HepG2 (cell line): ENCODE measurements around the gene OR4K14.

Experiments
- JUND ChIP-seq: sonication (generic); formaldehyde crosslinking; IDR thresholded peaks from 2 replicates; pipeline ENCODE4 v1.8.0; 2022; ENCODE audit warnings: mild to moderate bottlenecking, missing genetic modification reagents
- MAX ChIP-seq: IDR thresholded peaks from 2 replicates; pipeline ENCODE4 v1.6.1; 2012; ENCODE audit warnings: inconsistent platforms
- TF ChIP-seq, protein P1 (sequence below): sonication (generic); formaldehyde crosslinking; IDR thresholded peaks from 2 replicates; pipeline ENCODE4 v1.8.1; 2022; ENCODE audit warnings: low read depth, mild to moderate bottlenecking, missing genetic modification reagents
- TF ChIP-seq, protein P2 (sequence below): sonication (generic); formaldehyde crosslinking; IDR thresholded peaks from 2 replicates; pipeline ENCODE4 v1.9.0; 2021; ENCODE audit warnings: mild to moderate bottlenecking, missing genetic modification reagents

DNA sequence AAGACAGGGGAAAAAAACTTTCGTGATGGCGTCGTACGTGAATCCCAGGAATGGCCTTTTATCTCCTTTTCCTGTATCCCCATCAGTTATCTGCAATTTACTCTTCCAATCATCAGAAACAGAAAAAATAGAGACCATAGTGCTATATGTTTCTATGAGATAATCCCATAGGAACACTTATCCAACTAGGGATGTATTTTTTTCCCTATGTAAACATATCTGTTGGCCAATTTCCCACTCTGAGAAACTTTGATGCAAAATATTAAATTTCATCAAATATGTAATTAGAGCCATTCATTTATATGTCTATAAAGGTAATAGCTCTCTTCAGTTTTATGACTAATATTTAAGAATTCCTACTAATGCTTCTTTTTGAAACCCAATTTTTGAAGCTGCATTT, 16.8 kb upstream of the OR4K14 start, which contains the start of gene OR4K13:
- TF ChIP-seq MAX (no peak), JUND (CRISPR knock-in tag) (no peak)
- TF ChIP-seq, protein P1, sequence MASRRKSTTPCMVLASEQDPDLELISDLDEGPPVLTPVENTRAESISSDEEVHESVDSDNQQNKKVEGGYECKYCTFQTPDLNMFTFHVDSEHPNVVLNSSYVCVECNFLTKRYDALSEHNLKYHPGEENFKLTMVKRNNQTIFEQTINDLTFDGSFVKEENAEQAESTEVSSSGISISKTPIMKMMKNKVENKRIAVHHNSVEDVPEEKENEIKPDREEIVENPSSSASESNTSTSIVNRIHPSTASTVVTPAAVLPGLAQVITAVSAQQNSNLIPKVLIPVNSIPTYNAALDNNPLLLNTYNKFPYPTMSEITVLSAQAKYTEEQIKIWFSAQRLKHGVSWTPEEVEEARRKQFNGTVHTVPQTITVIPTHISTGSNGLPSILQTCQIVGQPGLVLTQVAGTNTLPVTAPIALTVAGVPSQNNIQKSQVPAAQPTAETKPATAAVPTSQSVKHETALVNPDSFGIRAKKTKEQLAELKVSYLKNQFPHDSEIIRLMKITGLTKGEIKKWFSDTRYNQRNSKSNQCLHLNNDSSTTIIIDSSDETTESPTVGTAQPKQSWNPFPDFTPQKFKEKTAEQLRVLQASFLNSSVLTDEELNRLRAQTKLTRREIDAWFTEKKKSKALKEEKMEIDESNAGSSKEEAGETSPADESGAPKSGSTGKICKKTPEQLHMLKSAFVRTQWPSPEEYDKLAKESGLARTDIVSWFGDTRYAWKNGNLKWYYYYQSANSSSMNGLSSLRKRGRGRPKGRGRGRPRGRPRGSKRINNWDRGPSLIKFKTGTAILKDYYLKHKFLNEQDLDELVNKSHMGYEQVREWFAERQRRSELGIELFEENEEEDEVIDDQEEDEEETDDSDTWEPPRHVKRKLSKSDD (CRISPR knock-in tag), result no peak
- TF ChIP-seq, protein P2, sequence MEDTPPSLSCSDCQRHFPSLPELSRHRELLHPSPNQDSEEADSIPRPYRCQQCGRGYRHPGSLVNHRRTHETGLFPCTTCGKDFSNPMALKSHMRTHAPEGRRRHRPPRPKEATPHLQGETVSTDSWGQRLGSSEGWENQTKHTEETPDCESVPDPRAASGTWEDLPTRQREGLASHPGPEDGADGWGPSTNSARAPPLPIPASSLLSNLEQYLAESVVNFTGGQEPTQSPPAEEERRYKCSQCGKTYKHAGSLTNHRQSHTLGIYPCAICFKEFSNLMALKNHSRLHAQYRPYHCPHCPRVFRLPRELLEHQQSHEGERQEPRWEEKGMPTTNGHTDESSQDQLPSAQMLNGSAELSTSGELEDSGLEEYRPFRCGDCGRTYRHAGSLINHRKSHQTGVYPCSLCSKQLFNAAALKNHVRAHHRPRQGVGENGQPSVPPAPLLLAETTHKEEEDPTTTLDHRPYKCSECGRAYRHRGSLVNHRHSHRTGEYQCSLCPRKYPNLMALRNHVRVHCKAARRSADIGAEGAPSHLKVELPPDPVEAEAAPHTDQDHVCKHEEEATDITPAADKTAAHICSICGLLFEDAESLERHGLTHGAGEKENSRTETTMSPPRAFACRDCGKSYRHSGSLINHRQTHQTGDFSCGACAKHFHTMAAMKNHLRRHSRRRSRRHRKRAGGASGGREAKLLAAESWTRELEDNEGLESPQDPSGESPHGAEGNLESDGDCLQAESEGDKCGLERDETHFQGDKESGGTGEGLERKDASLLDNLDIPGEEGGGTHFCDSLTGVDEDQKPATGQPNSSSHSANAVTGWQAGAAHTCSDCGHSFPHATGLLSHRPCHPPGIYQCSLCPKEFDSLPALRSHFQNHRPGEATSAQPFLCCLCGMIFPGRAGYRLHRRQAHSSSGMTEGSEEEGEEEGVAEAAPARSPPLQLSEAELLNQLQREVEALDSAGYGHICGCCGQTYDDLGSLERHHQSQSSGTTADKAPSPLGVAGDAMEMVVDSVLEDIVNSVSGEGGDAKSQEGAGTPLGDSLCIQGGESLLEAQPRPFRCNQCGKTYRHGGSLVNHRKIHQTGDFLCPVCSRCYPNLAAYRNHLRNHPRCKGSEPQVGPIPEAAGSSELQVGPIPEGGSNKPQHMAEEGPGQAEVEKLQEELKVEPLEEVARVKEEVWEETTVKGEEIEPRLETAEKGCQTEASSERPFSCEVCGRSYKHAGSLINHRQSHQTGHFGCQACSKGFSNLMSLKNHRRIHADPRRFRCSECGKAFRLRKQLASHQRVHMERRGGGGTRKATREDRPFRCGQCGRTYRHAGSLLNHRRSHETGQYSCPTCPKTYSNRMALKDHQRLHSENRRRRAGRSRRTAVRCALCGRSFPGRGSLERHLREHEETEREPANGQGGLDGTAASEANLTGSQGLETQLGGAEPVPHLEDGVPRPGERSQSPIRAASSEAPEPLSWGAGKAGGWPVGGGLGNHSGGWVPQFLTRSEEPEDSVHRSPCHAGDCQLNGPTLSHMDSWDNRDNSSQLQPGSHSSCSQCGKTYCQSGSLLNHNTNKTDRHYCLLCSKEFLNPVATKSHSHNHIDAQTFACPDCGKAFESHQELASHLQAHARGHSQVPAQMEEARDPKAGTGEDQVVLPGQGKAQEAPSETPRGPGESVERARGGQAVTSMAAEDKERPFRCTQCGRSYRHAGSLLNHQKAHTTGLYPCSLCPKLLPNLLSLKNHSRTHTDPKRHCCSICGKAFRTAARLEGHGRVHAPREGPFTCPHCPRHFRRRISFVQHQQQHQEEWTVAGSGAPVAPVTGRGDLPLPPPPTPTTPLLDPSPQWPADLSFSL (CRISPR knock-in tag), result no peak
